ACC112 (cell line): ENCODE results near the gene TRIM9.
A peak's percentile ranks its signal among the peaks of the same experiment; 100 is the strongest.
"Not testable (repeated sequence)": the region's sequence is repeated elsewhere in the genome, so short reads cannot be mapped to it uniquely, and the experiment has no call there.

Experiments used
- H2AFZ ChIP-seq: fragments of 200-600 bp; sonication (generic); one replicate; pipeline ENCODE4 v1.6.0; 2017; ENCODE audit warnings: antibody characterized with exemption, low read length; ENCODE audit not compliant: unreplicated experiment
- H3K27ac ChIP-seq: fragments of 200-600 bp; sonication (generic); 2 replicates; pipeline ENCODE4 v1.5.1; 2014; ENCODE audit warnings: low read depth, mild to moderate bottlenecking, antibody characterized with exemption, low read length, moderate library complexity
- H3K27me3 ChIP-seq: fragments of 200-600 bp; sonication (generic); 2 replicates; pipeline ENCODE4 v1.6.1; 2014; ENCODE audit warnings: mild to moderate bottlenecking, antibody characterized with exemption, low read length, moderate library complexity, mixed read lengths; ENCODE audit not compliant: insufficient read depth
- H3K36me3 ChIP-seq: fragments of 200-600 bp; sonication (generic); 2 replicates; pipeline ENCODE4 v1.6.1; 2016; ENCODE audit warnings: mild to moderate bottlenecking, antibody characterized with exemption, low read length, moderate library complexity, mixed read lengths; ENCODE audit not compliant: insufficient read depth
- H3K4me1 ChIP-seq: fragments of 200-600 bp; sonication (generic); one replicate; pipeline ENCODE4 v1.6.1; 2016; ENCODE audit warnings: low read length, mixed read lengths; ENCODE audit not compliant: insufficient read depth, unreplicated experiment, control insufficient read depth
- H3K4me3 ChIP-seq: fragments of 200-600 bp; sonication (generic); 2 replicates; pipeline ENCODE4 v1.5.1; 2014; ENCODE audit warnings: mild to moderate bottlenecking, low read depth, low read length
- H3K79me2 ChIP-seq: fragments of 200-600 bp; sonication (generic); one replicate; pipeline ENCODE4 v1.6.0; 2016; ENCODE audit warnings: low read length; ENCODE audit not compliant: control insufficient read depth, unreplicated experiment, insufficient read depth

Gene TRIM9

GRCh38 chr14:50951032-50951431 is 143.9 kb downstream of the TRIM9 start:
- no peaks in the 10 kb centered on the region; the same call in 1 of the 2 replicates for H3K36me3 ChIP-seq
- no peaks in the 10 kb centered on the region for H3K79me2 ChIP-seq
- H3K4me1 ChIP-seq = peaks cover 8% of the 10 kb centered on the region
- H3K4me3 ChIP-seq = no peak overlapping the region
- no peak overlapping the region for H2AFZ ChIP-seq
- H3K27me3 ChIP-seq = no peaks in the 10 kb centered on the region
- no peak overlapping the region for H3K27ac ChIP-seq

DNA sequence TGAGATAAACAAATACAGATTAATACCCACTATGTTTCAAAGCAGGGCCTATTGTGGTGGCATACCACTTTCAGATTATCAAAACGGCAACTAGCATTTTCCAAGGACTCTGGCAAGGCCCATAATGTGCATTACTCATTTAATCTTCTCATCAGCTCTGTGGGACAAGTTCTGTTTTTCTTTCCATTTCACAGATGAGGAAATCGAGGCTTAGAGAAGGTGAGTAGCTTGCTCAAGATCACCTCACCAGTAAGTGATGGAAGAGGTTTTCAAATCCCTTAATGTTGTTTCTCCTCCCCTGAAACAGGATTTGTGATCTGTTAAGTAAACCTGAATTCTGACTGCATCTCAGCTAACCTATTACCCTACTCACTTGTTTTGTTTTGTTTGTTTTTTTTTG is 146.7 kb downstream of the TRIM9 start:
- Histone ChIP-seq H2AFZ (no peak overlapping the region), H3K36me3 (no peaks in the 10 kb centered on the region; the same call in 1 of the 2 replicates), H3K27ac (no peak overlapping the region), H3K27me3 (no peaks in the 10 kb centered on the region), H3K4me3 (no peak overlapping the region), H3K4me1 (no peaks in the 10 kb centered on the region), H3K79me2 (peaks cover 9% of the 10 kb centered on the region)

DNA sequence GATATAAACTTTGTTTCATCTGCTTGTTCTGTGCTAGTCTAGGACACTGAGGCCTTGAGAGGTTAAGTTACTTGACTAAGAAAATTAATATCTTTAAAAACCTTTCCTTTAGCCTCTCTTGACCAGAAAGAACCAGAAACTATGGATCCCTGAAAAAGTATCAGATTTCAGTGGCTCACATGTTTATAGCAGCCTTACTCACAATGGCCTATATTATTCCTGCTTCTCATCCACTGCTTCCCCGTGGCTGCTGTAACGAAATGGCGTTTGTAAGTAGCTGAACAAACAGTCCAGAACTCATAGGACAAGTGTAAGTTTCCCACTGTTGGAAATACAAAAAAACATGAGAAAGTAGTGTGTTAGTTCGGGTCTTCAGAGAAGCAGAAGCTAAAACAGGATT is 147.5 kb downstream of the TRIM9 start:
- no peak overlapping the region for H2AFZ ChIP-seq
- no peak overlapping the region for H3K4me3 ChIP-seq
- H3K4me1 ChIP-seq = no peaks in the 10 kb centered on the region
- H3K79me2 ChIP-seq = peaks cover 16% of the 10 kb centered on the region
- no peak overlapping the region for H3K27ac ChIP-seq
- no peaks in the 10 kb centered on the region; the same call in 1 of the 2 replicates for H3K36me3 ChIP-seq
- H3K27me3 ChIP-seq = no peaks in the 10 kb centered on the region

- H3K4me3 ChIP-seq = no peak overlapping the region
- H3K79me2 ChIP-seq = peaks cover 24% of the 10 kb centered on the region
- no peak overlapping the region for H2AFZ ChIP-seq
- H3K36me3 ChIP-seq = peaks cover 6% of the 10 kb centered on the region; the same call in 1 of the 2 replicates
- no peaks in the 10 kb centered on the region for H3K4me1 ChIP-seq
- no peak overlapping the region for H3K27ac ChIP-seq
- H3K27me3 ChIP-seq = no peaks in the 10 kb centered on the region
These were observed 148.5 kb downstream of the TRIM9 start for GRCh38 chr14:50946234-50946935.

- peak overlapping the region; percentile 65 for H3K27ac ChIP-seq
These were observed 150.1 kb downstream of the TRIM9 start for GRCh38 chr14:50944647-50945413.

DNA sequence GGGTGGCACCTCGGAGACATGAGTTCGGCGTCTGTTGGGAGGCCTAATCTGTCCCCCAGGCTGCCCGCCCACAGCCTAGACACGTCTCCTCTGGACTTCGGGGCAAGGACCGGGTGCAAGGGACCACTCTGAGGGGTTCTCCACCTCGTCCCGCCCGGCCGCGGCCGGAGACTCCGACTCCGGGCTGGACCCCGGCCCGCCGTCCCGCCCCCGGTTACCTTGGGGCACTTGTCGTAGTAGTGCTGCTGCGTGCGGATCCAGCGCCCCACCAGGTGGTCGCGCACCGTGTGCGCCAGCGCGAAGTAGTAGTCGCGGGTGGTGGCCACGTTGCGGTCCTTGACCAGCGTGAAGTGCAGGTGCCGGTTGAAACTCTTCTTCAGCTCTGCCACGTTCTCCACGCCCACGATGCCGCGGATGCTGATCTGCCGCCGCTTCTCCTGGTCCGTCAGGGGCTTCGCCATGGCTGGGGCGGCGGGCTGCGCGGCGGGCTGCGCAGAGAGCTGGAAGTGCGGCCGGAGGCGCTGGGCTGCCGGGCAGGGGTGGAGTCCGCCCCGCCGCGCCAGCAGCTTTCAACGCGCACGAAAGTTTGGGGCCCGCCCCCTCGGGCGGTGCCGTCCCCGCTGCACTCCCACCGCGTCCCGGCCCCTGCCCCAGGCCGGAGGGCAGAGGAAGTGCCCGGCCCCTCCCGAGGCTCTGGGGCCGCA is 150.8 kb downstream of the TRIM9 start, which contains the start of gene PYGL:
Gene PYGL, minus strand, starts transcription at position 541 of the 704 bp plus-strand sequence. Its CDS starts 80 bp downstream, at position 461.
- Histone ChIP-seq H3K36me3 (peaks cover 13% of the 10 kb centered on the region; the same call in 1 of the 2 replicates), H3K27ac (peak within 1 kb of the TSS; percentile 65), H3K79me2 (peaks cover 42% of the 10 kb centered on the region), H2AFZ (peak within 1 kb of the TSS; percentile 97), H3K4me1 (peaks cover 3% of the 10 kb centered on the region), H3K27me3 (no peaks in the 10 kb centered on the region), H3K4me3 (peak within 1 kb of the TSS; percentile 85)

More at GRCh38 chr14:50944647-50945413, 150.1 kb downstream of the TRIM9 start:
- H2AFZ ChIP-seq = peak overlapping the region; percentile 97
- no peaks in the 10 kb centered on the region for H3K27me3 ChIP-seq
- peaks cover 38% of the 10 kb centered on the region for H3K79me2 ChIP-seq
- peak overlapping the region; percentile 85 for H3K4me3 ChIP-seq
- peaks cover 13% of the 10 kb centered on the region; the same call in 1 of the 2 replicates for H3K36me3 ChIP-seq
- no peaks in the 10 kb centered on the region for H3K4me1 ChIP-seq

DNA sequence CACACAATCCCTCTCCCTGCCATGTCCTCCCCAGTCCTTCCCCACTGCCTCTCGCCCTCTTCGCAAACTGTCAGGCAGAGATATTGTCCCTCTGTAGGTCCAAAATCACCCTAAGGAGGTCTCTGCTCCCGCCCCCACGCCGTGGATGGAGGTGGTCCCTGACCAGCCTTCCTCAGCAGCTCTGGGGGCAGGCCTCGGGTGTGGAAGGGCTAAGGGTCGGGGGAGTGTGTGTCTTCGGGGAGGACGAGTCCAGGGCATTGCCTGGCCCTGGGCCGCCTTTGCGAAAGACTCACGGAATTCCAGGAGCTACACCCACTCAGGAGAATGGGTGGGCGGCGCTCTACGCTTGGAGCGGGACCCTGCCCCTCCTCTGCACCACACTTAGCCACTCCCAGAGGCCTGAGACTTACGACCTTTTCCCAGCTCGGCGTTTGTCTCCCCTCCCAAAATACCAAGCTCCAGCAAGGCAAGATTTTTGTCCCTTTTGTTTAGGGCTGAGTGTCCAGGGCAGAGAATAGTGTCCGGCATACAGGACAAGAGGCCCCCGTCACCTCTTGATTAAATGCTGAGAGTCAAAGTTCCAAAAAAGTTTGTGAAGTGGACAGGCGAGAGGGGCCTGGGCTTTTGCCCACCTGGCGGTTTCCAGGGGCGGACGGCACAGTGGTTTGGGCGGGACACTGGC is 151.5 kb downstream of the TRIM9 start:
- peak overlapping the region; percentile 27 for H3K27ac ChIP-seq
- H2AFZ ChIP-seq = peak overlapping the region; percentile 97
- peaks cover 45% of the 10 kb centered on the region for H3K79me2 ChIP-seq
- peak overlapping the region; percentile 85 for H3K4me3 ChIP-seq
- H3K27me3 ChIP-seq = no peaks in the 10 kb centered on the region
- peaks cover 7% of the 10 kb centered on the region for H3K4me1 ChIP-seq
- H3K36me3 ChIP-seq = peaks cover 13% of the 10 kb centered on the region; the same call in 1 of the 2 replicates

- not testable (repeated sequence) for H3K27ac ChIP-seq, H3K4me3 ChIP-seq, H3K27me3 ChIP-seq, H2AFZ ChIP-seq
- peaks cover 50% of the 10 kb centered on the region for H3K79me2 ChIP-seq
- peaks cover 13% of the 10 kb centered on the region; the same call in 1 of the 2 replicates for H3K36me3 ChIP-seq
- peaks cover 23% of the 10 kb centered on the region for H3K4me1 ChIP-seq
These were observed 153.3 kb downstream of the TRIM9 start for GRCh38 chr14:50941638-50942037.

- Histone ChIP-seq H3K36me3 (peaks cover 15% of the 10 kb centered on the region), H3K4me1 (peaks cover 24% of the 10 kb centered on the region), H3K4me3 (no peak overlapping the region), H3K79me2 (peaks cover 53% of the 10 kb centered on the region), H3K27me3 (no peaks in the 10 kb centered on the region), H3K27ac (no peak overlapping the region), H2AFZ (no peak overlapping the region)
These were observed 153.8 kb downstream of the TRIM9 start for GRCh38 chr14:50941151-50941550.

- Histone ChIP-seq H3K27me3 (no peaks in the 10 kb centered on the region), H3K4me1 (peaks cover 24% of the 10 kb centered on the region), H3K79me2 (peaks cover 48% of the 10 kb centered on the region), H2AFZ (no peak overlapping the region), H3K27ac (0 out of 2 replicates have a peak overlapping the region, but pooled peaks have one; percentile 15), H3K36me3 (peaks cover 44% of the 10 kb centered on the region), H3K4me3 (no peak overlapping the region)
These were observed 157.1 kb downstream of the TRIM9 start for GRCh38 chr14:50937800-50938199.
